Cardiac septum (tissue), 1 donor: ENCODE results near the gene TRAPPC3L. TPM values are rescaled to one million over a fixed set of nuclear protein-coding genes. Genes with fewer than 3 reads are reported as not detected.

Source experiments
- DNase-seq: peaks from one replicate; pipeline ENCODE4 v3.0.0-alpha.2; 2020; ENCODE audit warnings: low spot score
- intact Hi-C: fragments of 100-400 bp; cut with DNase I; formaldehyde crosslinking; loops from one replicate; pipeline ENCODE4 v1.14.0; 2022
- long read RNA-seq: library from polyadenylated mRNA; unstranded; transcript quantifications from one replicate; pipeline ENCODE4 v2.0.0, GENCODE V29; 2021
- total RNA-seq: library from RNA; stranded (reverse); fragmentation: NEBNext Ultra II Directional; extraction: Animal tissue kit (Norgen Biotek cat#: 25700); gene quantifications from one replicate; pipeline ENCODE4 v1.2.1, GENCODE V29; 2021
- donor health status: DM: no; HTN: no; CAD: no.

Gene TRAPPC3L
- 0.16 TPM for total RNA-seq
- long read RNA-seq: 0 reads

- no peak for DNase-seq
- intact Hi-C loops: no loop called here
Observed at GRCh38 chr6:116545651-116546050, at the start of gene TRAPPC3L. Gene TRAPPC3L (minus strand): TSS chr6:116545684. CDS start chr6:116545514, 170 bp downstream.

GRCh38 chr6:116595247-116595646, 49.8 kb upstream of the TRAPPC3L start:
- no peak for DNase-seq

GRCh38 chr6:116586738-116587137, 41.3 kb upstream of the TRAPPC3L start:
- intact Hi-C loops: no loop called here
- DNase-seq: no peak

More at GRCh38 chr6:116595247-116595646, 49.8 kb upstream of the TRAPPC3L start:
- intact Hi-C loops: no loop called here

- intact Hi-C loops: no loop called here
Observed at GRCh38 chr6:116586276-116586675, 40.8 kb upstream of the TRAPPC3L start.

GRCh38 chr6:116580198-116580597, 34.7 kb upstream of the TRAPPC3L start:
- DNase-seq: no peak
- intact Hi-C loops: no loop called here

More at GRCh38 chr6:116586276-116586675, 40.8 kb upstream of the TRAPPC3L start:
- no peak for DNase-seq

GRCh38 chr6:116579143-116579542, 33.7 kb upstream of the TRAPPC3L start:
- no peak for DNase-seq
- intact Hi-C loops: no loop called here

- intact Hi-C loops: no loop called here
- DNase-seq: no peak
Observed at GRCh38 chr6:116578335-116578734, 32.9 kb upstream of the TRAPPC3L start.

- DNase-seq: no peak
- intact Hi-C loops: no loop called here
Observed at GRCh38 chr6:116577486-116577885, 32.0 kb upstream of the TRAPPC3L start.

GRCh38 chr6:116575227-116575626, 29.7 kb upstream of the TRAPPC3L start:
- intact Hi-C loops: no loop called here
- DNase-seq: no peak

- intact Hi-C loops: loop anchor here (5.0 kb wide), 1 partner anchor 35 kb away; no protein-coding TSS in a partner anchor
- no peak for DNase-seq
Observed at GRCh38 chr6:116572162-116572561, 26.7 kb upstream of the TRAPPC3L start.

GRCh38 chr6:116571683-116572000, 26.2 kb upstream of the TRAPPC3L start:
- intact Hi-C loops: loop anchor here (2.0 to 5.0 kb wide), 2 partner anchors 34 to 293 kb away; partner anchors contain the start of gene TSPYL1
- no peak for DNase-seq

GRCh38 chr6:116570856-116571682, 25.6 kb upstream of the TRAPPC3L start, which contains the start of gene RWDD1:
Gene RWDD1 (plus strand): TSS chr6:116571504. CDS start chr6:116571583, 79 bp downstream.
- intact Hi-C loops: loop anchor here (2.0 to 5.0 kb wide), 2 partner anchors 34 to 292 kb away; partner anchors contain the start of gene TSPYL1
- DNase-seq: peak; percentile 100

GRCh38 chr6:116568821-116569755, 23.6 kb upstream of the TRAPPC3L start:
- DNase-seq: no peak
- intact Hi-C loops: no loop called here

- intact Hi-C loops: no loop called here
- no peak for DNase-seq
Observed at GRCh38 chr6:116568111-116568510, 22.6 kb upstream of the TRAPPC3L start.

- DNase-seq: peak; percentile 78
- intact Hi-C loops: no loop called here
Observed at GRCh38 chr6:116564921-116565872, 19.7 kb upstream of the TRAPPC3L start.

- no peak for DNase-seq
- intact Hi-C loops: no loop called here
Observed at GRCh38 chr6:116564311-116564710, 18.8 kb upstream of the TRAPPC3L start.

GRCh38 chr6:116563830-116564229, 18.3 kb upstream of the TRAPPC3L start:
- DNase-seq: no peak
- intact Hi-C loops: no loop called here

- intact Hi-C loops: no loop called here
- DNase-seq: no peak
Observed at GRCh38 chr6:116562614-116563013, 17.1 kb upstream of the TRAPPC3L start.

GRCh38 chr6:116562019-116562403, 16.5 kb upstream of the TRAPPC3L start:
- intact Hi-C loops: no loop called here
- no peak for DNase-seq
